Astrocyte of the spinal cord (primary cell): Measurements from ENCODE around the gene UBE2D1.

Experiments
- DNase-seq: peaks from one replicate; pipeline ENCODE4 v3.0.0; 2011; ENCODE audit warnings: low read depth, low spot score
- H3K4me3 ChIP-seq: 2 replicates; pipeline ENCODE4 v1.5.1; 2011; ENCODE audit warnings: low read depth, mild to moderate bottlenecking, low read length, moderate library complexity
- in situ Hi-C: cut with HindIII; loops from 2 replicates; pipeline ENCODE4 v1.10.0; 2017; ENCODE audit warnings: low sequenced_read_pairs
- TF ChIP-seq, protein P1 (sequence below): IDR thresholded peaks from 2 replicates; pipeline ENCODE4 v1.5.1; 2012; ENCODE audit warnings: low read depth, mild to moderate bottlenecking, low read length, inconsistent platforms

The UBE2D1 gene

DNA sequence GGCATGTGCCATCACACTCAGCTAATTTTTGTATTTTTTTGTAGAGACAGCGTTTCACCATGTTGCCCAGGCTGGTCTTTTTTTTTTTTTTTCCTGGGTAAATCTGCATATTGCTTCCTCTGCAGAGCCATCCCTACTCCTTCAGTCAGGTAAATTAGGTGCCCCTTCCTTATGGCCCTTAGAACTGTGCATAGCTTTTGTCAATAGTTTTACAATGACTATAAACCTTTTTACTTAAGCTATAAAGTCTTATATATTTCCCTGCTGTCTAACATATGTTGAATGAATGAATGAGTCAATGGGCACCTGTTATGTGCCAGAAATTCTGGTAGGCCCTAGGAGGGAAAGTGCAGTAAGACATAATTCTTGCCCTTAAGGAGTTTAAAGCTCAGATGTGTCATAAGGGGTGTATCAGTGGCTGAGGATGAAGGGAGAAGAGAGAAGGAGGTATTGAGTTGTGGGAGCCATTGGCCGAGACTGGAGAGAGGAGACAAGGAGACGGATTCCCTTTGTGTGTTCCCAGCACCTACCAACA, 30.6 kb upstream of the UBE2D1 start:
- no peak overlapping the region for H3K4me3 ChIP-seq
- DNase-seq = no peak
- TF ChIP-seq, protein P1, sequence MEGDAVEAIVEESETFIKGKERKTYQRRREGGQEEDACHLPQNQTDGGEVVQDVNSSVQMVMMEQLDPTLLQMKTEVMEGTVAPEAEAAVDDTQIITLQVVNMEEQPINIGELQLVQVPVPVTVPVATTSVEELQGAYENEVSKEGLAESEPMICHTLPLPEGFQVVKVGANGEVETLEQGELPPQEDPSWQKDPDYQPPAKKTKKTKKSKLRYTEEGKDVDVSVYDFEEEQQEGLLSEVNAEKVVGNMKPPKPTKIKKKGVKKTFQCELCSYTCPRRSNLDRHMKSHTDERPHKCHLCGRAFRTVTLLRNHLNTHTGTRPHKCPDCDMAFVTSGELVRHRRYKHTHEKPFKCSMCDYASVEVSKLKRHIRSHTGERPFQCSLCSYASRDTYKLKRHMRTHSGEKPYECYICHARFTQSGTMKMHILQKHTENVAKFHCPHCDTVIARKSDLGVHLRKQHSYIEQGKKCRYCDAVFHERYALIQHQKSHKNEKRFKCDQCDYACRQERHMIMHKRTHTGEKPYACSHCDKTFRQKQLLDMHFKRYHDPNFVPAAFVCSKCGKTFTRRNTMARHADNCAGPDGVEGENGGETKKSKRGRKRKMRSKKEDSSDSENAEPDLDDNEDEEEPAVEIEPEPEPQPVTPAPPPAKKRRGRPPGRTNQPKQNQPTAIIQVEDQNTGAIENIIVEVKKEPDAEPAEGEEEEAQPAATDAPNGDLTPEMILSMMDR = no peak
- in situ Hi-C loops = no loop called here

DNA sequence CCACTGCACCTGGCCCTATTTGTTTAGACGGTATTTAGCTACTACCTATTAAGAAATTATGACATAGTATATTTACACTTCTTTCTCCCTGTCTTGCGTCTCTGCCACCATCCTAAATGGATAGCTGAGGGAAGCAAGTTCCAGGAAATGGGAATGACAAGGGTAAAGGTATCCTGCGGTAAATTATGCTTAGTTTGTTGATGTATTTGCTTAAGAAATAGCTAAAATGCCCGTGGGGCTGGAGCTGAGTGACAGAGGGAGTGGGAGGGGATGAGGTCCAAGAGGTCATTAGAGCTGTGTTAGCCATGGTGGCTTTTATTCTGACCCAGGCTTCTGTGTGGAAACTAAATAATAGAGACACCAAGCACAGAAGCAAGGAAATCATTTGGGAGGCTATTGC, 29.0 kb upstream of the UBE2D1 start:
- no peak overlapping the region for H3K4me3 ChIP-seq
- in situ Hi-C loops = no loop called here
- TF ChIP-seq, protein P1 = no peak
- no peak for DNase-seq

DNA sequence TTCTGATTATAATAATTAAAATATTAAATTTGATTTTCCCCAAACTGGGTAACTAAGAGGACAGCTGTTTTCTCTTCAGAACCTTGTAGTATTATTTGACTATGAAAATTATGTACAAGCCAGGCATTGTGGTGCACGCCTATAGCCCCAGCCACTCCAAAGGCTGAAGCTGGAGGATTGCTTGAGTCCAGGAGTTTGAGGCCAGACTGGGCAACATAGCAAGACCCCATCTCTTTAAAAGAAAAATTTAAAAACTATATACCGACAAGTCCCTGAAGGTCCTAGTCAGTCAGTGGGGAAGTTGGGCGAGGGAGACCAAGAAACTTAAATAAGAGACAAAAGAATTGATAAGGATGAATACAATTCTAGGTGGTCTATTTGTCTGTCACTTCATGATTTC, 27.1 kb upstream of the UBE2D1 start:
- no peak overlapping the region for H3K4me3 ChIP-seq
- TF ChIP-seq, protein P1 = no peak
- in situ Hi-C loops = no loop called here
- no peak for DNase-seq

DNA sequence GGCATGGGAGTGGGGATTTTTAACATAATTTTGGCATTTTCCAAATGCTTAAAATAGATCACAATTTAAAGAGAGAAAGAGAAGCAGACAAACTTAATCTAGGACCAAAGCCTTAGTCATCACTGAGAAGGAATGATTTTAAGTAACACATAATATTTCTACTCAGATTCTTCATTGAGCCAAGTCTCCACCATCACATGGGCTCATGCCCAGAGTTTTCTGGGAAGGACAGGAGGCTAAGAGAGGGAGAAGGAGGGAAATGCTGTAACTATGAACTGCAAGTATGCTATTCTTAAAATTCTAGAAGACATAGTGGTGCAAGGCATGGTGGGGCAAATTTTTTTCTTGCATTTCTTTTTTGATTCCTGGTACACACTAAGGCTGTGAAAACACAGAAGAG, 23.8 kb upstream of the UBE2D1 start:
- TF ChIP-seq, protein P1 = no peak
- in situ Hi-C loops = no loop called here
- DNase-seq = no peak
- H3K4me3 ChIP-seq = no peak overlapping the region

DNA sequence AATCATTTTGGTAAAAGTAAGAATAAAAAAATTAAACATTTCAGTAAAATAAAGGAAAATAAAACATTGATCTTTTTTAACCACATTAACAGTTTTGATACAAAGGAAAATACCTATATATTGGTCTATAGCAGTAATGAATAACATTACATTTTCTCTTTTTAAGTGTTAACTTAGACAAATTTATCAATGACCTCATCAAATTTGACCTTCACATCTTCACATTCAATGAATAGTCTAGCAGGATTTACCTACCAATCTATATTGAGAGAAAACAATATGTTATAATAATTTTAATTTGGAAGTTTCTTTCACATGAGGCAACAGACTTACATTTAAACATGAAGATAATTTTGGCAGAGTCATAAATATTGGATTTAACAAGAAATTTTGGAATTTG, 17.9 kb upstream of the UBE2D1 start:
- DNase-seq = no peak
- H3K4me3 ChIP-seq = no peak overlapping the region
- in situ Hi-C loops = no loop called here
- TF ChIP-seq, protein P1 = no peak

DNA sequence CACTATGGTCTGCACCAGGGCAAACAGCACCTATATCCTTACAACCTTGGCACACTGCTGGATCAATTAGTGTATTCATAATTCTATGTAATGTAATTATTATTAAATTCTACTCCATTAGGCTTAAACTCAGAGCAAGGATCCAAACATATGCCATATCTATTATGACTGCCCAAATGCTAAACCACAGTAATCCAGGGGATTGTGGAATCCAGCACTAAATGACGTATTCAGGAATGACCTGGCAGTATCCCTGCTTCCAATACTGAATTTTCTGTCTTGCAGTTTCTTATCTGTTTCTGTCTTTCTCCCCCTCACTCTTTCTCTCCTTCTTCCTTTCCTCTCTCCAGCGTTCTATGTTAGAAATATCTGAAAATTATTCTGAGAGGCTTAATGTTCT, 16.5 kb upstream of the UBE2D1 start:
- TF ChIP-seq, protein P1 = no peak
- in situ Hi-C loops = no loop called here

DNA sequence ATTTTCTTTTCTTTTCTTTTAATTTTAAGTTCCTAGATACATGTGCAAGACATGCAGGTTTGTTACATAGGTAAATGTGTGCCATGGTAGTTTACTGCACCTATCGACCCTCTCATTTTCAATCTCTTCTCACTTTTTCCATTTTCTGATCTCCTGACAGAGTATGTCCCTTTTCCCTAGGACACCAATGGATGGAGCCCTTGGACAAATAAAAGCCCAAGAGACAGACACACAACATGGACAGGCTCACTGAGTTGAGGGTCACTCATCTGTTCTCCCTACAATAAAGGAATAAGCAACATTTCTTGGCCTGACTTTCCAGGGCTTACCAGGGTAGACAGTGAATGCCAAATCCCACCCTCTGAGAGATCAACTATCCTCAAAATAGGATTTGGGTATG, 15.2 kb upstream of the UBE2D1 start:
- TF ChIP-seq, protein P1 = no peak
- in situ Hi-C loops = no loop called here
- DNase-seq = no peak
- no peak overlapping the region for H3K4me3 ChIP-seq

More for the DNA sequence above, 16.5 kb upstream of the UBE2D1 start:
- no peak overlapping the region for H3K4me3 ChIP-seq
- DNase-seq = no peak
